ENCODE measurements around the gene APBA2. TPM values are rescaled to one million over a fixed set of nuclear protein-coding genes. Genes with fewer than 3 reads are reported as not detected.

APBA2 gene
- total RNA-seq, 2 donors from 2014 or later, result 0.47 to 0.48 TPM

- Histone ChIP-seq H3K27ac (no peak overlapping the region), H3K9me3 (no peaks in the 10 kb centered on the region), H3K36me3 (no peaks in the 10 kb centered on the region), H3K4me3 (no peak overlapping the region), H3K27me3 (no peaks in the 10 kb centered on the region), H3K4me1 (no peaks in the 10 kb centered on the region)
- DNase-seq (ENCODE audit: low spot score), result peak; percentile 21
- TF ChIP-seq, protein P1, sequence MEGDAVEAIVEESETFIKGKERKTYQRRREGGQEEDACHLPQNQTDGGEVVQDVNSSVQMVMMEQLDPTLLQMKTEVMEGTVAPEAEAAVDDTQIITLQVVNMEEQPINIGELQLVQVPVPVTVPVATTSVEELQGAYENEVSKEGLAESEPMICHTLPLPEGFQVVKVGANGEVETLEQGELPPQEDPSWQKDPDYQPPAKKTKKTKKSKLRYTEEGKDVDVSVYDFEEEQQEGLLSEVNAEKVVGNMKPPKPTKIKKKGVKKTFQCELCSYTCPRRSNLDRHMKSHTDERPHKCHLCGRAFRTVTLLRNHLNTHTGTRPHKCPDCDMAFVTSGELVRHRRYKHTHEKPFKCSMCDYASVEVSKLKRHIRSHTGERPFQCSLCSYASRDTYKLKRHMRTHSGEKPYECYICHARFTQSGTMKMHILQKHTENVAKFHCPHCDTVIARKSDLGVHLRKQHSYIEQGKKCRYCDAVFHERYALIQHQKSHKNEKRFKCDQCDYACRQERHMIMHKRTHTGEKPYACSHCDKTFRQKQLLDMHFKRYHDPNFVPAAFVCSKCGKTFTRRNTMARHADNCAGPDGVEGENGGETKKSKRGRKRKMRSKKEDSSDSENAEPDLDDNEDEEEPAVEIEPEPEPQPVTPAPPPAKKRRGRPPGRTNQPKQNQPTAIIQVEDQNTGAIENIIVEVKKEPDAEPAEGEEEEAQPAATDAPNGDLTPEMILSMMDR (IDR thresholded peaks at IDR 0.05), result no peak
Measured at GRCh38 chr15:28983432-28984311, 97.9 kb downstream of the APBA2 start.

GRCh38 chr15:28984421-28985315 lies 98.9 kb downstream of the APBA2 start:
- H3K4me1 ChIP-seq, result no peaks in the 10 kb centered on the region
- H3K36me3 ChIP-seq, result no peaks in the 10 kb centered on the region
- TF ChIP-seq, protein P1 (IDR thresholded peaks at IDR 0.05), result no peak
- no peaks in the 10 kb centered on the region for H3K27me3 ChIP-seq
- no peaks in the 10 kb centered on the region for H3K9me3 ChIP-seq
- H3K27ac ChIP-seq, result no peak overlapping the region
- no peak overlapping the region for H3K4me3 ChIP-seq
- no peak for DNase-seq (ENCODE audit: low spot score)

GRCh38 chr15:28985316-28985645 lies 99.5 kb downstream of the APBA2 start:
- Histone ChIP-seq H3K36me3 (no peaks in the 10 kb centered on the region), H3K4me1 (no peaks in the 10 kb centered on the region), H3K9me3 (no peaks in the 10 kb centered on the region), H3K4me3 (no peak overlapping the region), H3K27ac (no peak overlapping the region), H3K27me3 (no peaks in the 10 kb centered on the region)
- TF ChIP-seq, protein P1 (IDR thresholded peaks at IDR 0.05), result no peak
- no peak for DNase-seq (ENCODE audit: low spot score)

DNA sequence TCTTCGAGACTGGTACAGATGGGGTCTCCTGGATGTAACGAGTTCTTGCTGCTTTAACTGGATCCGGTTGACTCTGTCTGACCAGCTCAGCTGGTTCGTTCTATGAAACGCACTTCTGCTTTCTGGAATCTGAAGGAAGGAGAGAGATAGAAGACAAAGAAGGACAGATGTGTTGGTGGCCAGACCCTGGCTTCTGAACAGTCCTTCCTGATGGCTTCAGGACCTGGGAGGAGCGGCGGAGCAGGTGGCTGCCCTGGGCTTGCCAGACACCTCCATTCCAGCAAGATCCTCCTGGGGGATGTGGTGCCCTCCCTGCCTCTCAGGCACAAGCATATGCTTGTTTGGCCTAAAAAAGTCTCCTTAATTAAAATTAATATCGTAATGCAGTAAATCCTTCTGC lies 99.9 kb downstream of the APBA2 start:
- Histone ChIP-seq H3K27me3 (no peaks in the 10 kb centered on the region), H3K27ac (no peak overlapping the region), H3K36me3 (no peaks in the 10 kb centered on the region), H3K4me3 (no peak overlapping the region), H3K4me1 (no peaks in the 10 kb centered on the region), H3K9me3 (no peaks in the 10 kb centered on the region)
- TF ChIP-seq, protein P1 (IDR thresholded peaks at IDR 0.05), result no peak
- no peak for DNase-seq (ENCODE audit: low spot score)

GRCh38 chr15:28986108-28986507 lies 100.3 kb downstream of the APBA2 start:
- H3K27me3 ChIP-seq, result no peaks in the 10 kb centered on the region
- H3K27ac ChIP-seq, result no peak overlapping the region
- no peaks in the 10 kb centered on the region for H3K9me3 ChIP-seq
- no peak for DNase-seq (ENCODE audit: low spot score)
- H3K36me3 ChIP-seq, result no peaks in the 10 kb centered on the region
- no peaks in the 10 kb centered on the region for H3K4me1 ChIP-seq
- TF ChIP-seq, protein P1 (IDR thresholded peaks at IDR 0.05), result no peak
- H3K4me3 ChIP-seq, result no peak overlapping the region

Data from right atrium auricular region (tissue), 2 donors.